GM18868 (cell line): ENCODE results near the gene CCDC117.
A peak's percentile ranks its signal among the peaks of the same experiment; 100 is the strongest.
"Not testable (repeated sequence)": the region's sequence is repeated elsewhere in the genome, so short reads cannot be mapped to it uniquely, and the experiment has no call there.

Experiments used
- ATAC-seq: cut with Tn5 transposase; IDR thresholded peaks from one replicate; pipeline ENCODE4 v1.9.1; 2021; ENCODE audit warnings: mild to moderate bottlenecking, moderate library complexity; ENCODE audit not compliant: unreplicated experiment

Gene CCDC117

GRCh38 chr22:28800308-28801041 is 28.0 kb downstream of the CCDC117 start, which contains the start of gene XBP1:
TSS of gene XBP1 (minus strand) at chr22:28800569.
- ATAC-seq: peak; percentile 86

DNA sequence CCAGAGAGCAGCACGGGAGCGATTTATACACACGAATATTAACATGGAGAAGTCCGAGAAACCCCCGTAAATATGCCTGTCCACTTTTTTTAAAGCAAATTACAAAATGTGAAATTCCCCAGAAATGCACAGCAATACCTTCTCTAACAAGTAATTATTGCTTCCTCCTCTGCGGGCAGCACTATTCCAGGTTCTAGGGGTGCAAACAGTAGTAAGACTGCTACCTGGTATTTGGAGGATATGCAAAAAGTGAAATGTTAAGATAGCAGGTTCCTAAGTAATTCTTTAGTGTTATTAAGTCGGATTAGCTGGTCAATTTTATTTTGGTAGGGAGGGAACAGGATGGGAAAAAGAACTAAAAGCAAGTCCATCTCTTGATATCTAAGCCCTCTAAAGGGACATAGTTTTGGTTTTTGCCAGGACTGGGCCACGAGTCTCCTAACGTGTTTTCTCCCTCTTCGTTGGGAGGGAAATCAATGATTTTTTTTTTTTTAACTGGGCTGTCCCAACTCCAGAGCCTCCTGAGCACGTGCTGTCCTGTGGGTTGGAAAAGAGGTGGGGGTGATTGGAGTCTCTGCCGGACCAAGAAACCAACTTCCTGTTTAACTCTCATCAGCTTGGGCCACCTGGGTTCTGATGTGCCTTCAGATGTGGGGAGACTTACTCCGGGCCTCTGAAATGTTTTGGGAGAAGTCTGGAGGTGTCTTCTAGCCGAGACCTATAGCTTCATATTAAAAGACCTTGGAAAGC is 29.5 kb downstream of the CCDC117 start:
- no peak for ATAC-seq

GRCh38 chr22:28802595-28803123 is 30.2 kb downstream of the CCDC117 start:
- no peak for ATAC-seq

DNA sequence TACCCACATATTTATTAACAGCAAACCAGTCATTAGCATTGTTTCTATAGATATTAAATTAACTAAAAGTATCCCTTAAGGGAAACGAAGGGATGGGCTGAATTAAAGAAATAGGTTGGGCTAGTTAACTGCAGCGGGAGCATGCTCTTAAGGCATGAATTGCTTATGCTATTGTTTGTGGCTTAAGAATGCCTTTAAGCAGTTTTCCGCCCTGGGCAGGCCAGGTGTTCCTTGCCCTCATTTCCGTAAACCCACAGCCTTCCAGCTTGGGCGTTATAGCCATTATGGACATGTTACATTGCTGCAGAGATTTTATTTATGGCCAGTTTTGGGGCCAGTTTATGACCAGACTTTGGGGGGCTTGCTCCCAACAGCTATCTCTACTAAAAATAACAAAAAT is 32.9 kb downstream of the CCDC117 start:
- not testable (repeated sequence) for ATAC-seq

DNA sequence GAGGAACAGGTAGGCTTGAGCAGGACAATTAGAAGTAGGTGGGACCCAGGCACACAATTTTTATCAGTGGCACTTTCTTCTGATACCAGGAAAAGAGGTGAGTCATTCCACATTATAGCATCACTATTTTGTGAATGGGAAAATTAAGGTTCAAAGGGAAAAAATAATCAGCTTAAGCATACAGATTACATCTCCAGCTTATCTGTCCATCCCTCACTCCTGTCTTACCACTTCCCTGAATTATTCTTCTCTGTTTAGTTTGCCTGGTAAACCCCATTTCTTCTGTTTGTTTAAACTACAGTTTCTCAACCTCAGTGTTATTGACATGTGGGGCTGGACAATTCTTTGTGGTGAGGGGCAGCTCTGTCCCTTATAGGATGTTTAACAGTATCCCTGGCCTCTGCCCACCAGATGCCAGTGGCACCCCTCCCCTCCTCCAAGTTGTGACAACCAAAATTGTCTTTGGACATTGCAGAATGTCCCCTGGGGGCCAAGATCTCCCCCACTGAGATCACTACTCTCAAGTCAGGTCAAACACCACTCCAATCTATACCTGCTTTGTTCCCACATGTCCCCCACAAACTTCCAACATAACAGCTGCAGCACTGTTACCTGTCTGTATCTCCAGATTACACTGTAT is 36.3 kb downstream of the CCDC117 start:
- no peak for ATAC-seq

- no peak for ATAC-seq
These were observed 38.5 kb downstream of the CCDC117 start for GRCh38 chr22:28810821-28811491.

GRCh38 chr22:28812516-28812915 is 40.0 kb downstream of the CCDC117 start:
- ATAC-seq: no peak

GRCh38 chr22:28813772-28814518 is 41.5 kb downstream of the CCDC117 start:
- ATAC-seq: no peak

DNA sequence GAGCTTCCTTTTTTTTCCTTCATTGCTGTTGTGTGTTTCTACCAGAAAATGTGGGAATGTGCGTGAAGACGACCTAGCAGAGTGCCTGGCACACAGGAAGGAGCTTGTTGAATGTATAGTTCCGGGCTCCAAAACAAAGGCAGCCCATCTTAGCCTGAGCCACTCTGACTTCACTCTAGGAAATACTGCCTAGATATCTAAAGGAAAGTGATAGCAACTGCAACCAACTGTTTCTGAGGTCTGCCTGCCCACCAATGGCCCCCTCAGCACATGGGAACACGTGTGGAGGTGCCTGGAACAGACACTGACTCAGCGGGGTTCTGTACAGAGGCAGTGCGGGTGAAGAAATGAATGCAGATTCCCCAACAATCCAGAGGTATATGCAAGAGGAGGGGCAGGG is 42.6 kb downstream of the CCDC117 start:
- no peak for ATAC-seq

DNA sequence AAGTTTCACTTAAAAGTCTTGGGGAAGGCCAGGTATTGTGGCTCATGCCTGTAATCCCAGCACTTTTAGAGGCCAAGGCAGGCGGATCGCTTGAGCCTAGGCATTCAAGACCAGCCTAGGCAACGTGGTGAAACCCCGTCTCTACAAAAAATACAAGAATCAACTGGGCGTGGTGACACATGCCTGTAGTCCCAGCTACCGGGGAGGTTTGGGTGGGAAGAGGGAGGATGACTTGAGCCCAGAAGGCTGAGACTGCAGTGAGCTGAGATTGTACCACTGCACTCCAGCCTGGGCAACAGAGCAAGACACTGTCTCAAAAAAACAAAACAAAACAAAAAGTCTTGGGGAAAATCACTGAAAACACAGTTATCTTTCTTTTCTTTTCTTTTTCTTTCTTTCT is 43.2 kb downstream of the CCDC117 start:
- ATAC-seq: no peak

GRCh38 chr22:28817064-28817463 is 44.6 kb downstream of the CCDC117 start:
- no peak for ATAC-seq

- ATAC-seq: no peak
These were observed 45.7 kb downstream of the CCDC117 start for GRCh38 chr22:28817919-28818859.

GRCh38 chr22:28819253-28820096 is 47.0 kb downstream of the CCDC117 start:
- ATAC-seq: no peak

DNA sequence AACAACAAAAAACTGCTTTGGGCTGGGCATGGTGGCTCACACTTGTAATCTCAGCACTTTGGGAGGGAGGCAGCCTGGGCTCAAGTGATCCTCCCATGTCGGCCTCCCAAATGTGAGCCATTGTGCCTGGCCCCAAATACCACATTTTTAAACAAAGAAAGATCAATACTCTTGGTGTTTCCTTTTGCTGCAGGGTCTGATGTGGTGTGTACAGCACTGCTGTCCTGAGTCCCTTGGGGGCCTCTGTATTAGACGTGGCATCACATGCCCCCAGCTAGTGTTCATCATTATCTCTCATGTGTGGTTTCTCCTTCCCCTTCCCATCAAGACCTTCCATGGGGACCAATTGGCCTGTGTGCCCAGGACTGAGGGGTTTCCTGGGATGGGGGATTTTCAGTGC is 48.4 kb downstream of the CCDC117 start:
- no peak for ATAC-seq

DNA sequence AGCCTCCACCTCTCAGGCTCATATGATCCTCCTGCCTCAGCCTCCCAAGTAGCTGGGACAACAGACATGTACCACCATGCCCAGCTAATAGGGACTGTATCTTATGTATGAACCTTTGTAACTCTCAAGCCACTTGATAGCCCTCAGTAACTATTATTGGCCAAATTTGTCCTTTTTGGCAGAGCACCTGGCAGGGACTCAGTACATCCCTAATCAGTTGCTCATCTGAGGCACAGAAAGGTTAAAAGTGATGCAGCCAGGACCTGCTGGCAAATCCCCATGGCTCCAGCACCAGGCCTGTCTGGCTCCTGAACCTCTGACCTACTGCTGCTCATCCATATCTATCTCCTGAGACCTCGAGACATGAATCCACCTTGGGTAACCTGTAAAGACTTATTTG is 49.0 kb downstream of the CCDC117 start:
- ATAC-seq: no peak

GRCh38 chr22:28822930-28823551 is 50.5 kb downstream of the CCDC117 start:
- no peak for ATAC-seq

- not testable (repeated sequence) for ATAC-seq
These were observed 52.0 kb downstream of the CCDC117 start for GRCh38 chr22:28824455-28824854.

GRCh38 chr22:28826430-28826829 is 53.9 kb downstream of the CCDC117 start:
- ATAC-seq: not testable (repeated sequence)
